Measurements from ENCODE around the gene PTPRK. TPM values are rescaled to one million over a fixed set of nuclear protein-coding genes. Genes with fewer than 3 reads are reported as not detected.

Gene PTPRK
- total RNA-seq, 4 donors from 2014 or later = 34.6 to 56.5 (median 47.0) TPM

- H3K9me3 ChIP-seq = no peaks in the 10 kb centered on the region
- no peak overlapping the region for H3K27ac ChIP-seq
- no peak for DNase-seq
- H3K4me3 ChIP-seq (replicated peaks in 1 of 3) = no peak overlapping the region
- intact Hi-C loops (cut with DNase I) = no loop called here
- no peaks in the 10 kb centered on the region for H3K27me3 ChIP-seq
- 91 to 93% methylated on average over 3 of the region's 3 CpGs for WGBS, 2 donors
- no peaks in the 10 kb centered on the region for H3K4me1 ChIP-seq
- TF ChIP-seq CTCF (IDR thresholded peaks at IDR 0.05) (no peak), POLR2A (IDR thresholded peaks at IDR 0.05) (no peak)
- H3K36me3 ChIP-seq = no peaks in the 10 kb centered on the region
Observed at GRCh38 chr6:128343706-128344105, 176.7 kb downstream of the PTPRK start.

GRCh38 chr6:128339635-128340450 is 180.6 kb downstream of the PTPRK start:
- H3K4me1 ChIP-seq = no peaks in the 10 kb centered on the region
- WGBS, 2 donors = 72 to 93% methylated on average over 1 of the region's 1 CpG
- no peak overlapping the region for H3K27ac ChIP-seq
- no peak overlapping the region for H3K4me3 ChIP-seq (replicated peaks in 1 of 3)
- DNase-seq = no peak
- H3K9me3 ChIP-seq = no peaks in the 10 kb centered on the region
- H3K36me3 ChIP-seq = no peaks in the 10 kb centered on the region
- TF ChIP-seq POLR2A (IDR thresholded peaks at IDR 0.05) (no peak), CTCF (IDR thresholded peaks at IDR 0.05) (no peak)
- intact Hi-C loops (cut with DNase I) = no loop called here
- H3K27me3 ChIP-seq = no peaks in the 10 kb centered on the region

GRCh38 chr6:128337619-128338018 is 182.8 kb downstream of the PTPRK start:
- TF ChIP-seq CTCF (IDR thresholded peaks at IDR 0.05) = no peak
- no peak for TF ChIP-seq POLR2A (IDR thresholded peaks at IDR 0.05)
- intact Hi-C loops (cut with DNase I) = no loop called here
- WGBS, 2 donors = 74 to 93% methylated on average over 1 of the region's 1 CpG
- H3K9me3 ChIP-seq = no peaks in the 10 kb centered on the region
- H3K4me3 ChIP-seq (replicated peaks in 1 of 3) = no peak overlapping the region
- no peak for DNase-seq
- no peak overlapping the region for H3K27ac ChIP-seq
- H3K27me3 ChIP-seq = no peaks in the 10 kb centered on the region
- H3K4me1 ChIP-seq = no peaks in the 10 kb centered on the region
- no peaks in the 10 kb centered on the region for H3K36me3 ChIP-seq

- Histone ChIP-seq H3K9me3 (no peaks in the 10 kb centered on the region), H3K4me3 (replicated peaks in 1 of 3) (no peak overlapping the region), H3K36me3 (no peaks in the 10 kb centered on the region), H3K27ac (no peak overlapping the region), H3K4me1 (no peaks in the 10 kb centered on the region), H3K27me3 (no peaks in the 10 kb centered on the region)
- no peak for DNase-seq
- WGBS, 2 donors = 60 to 62% methylated on average over 3 of the region's 3 CpGs
- TF ChIP-seq CTCF (IDR thresholded peaks at IDR 0.05) (no peak), POLR2A (IDR thresholded peaks at IDR 0.05) (no peak)
- intact Hi-C loops (cut with DNase I) = no loop called here
Observed at GRCh38 chr6:128336436-128337095, 183.8 kb downstream of the PTPRK start.

- no peak for DNase-seq
- 91 to 92% methylated on average over 1 of the region's 1 CpG for WGBS, 2 donors
- H3K4me3 ChIP-seq (replicated peaks in 1 of 3) = no peak overlapping the region
- H3K9me3 ChIP-seq = no peaks in the 10 kb centered on the region
- no peak overlapping the region for H3K27ac ChIP-seq
- intact Hi-C loops (cut with DNase I) = no loop called here
- no peaks in the 10 kb centered on the region for H3K27me3 ChIP-seq
- H3K36me3 ChIP-seq = no peaks in the 10 kb centered on the region
- H3K4me1 ChIP-seq = no peaks in the 10 kb centered on the region
- no peak for TF ChIP-seq CTCF (IDR thresholded peaks at IDR 0.05)
- TF ChIP-seq POLR2A (IDR thresholded peaks at IDR 0.05) = no peak
Observed at GRCh38 chr6:128335963-128336362, 184.4 kb downstream of the PTPRK start.

Data from thyroid gland (tissue), 4 donors.